Heart right ventricle (tissue), 16 donors: ENCODE measurements around the gene LHX6. TPM values are rescaled to one million over a fixed set of nuclear protein-coding genes. Genes with fewer than 3 reads are reported as not detected.

Experiments used
- ATAC-seq, 8 donors: fragments of 200-7000 bp; cut with Tn5 transposase; one replicate each; pipeline ENCODE4 v1.9.1; 2020; ENCODE audit warnings: mild to moderate bottlenecking in 8 of 8, moderate library complexity in 8 of 8, moderate number of reproducible peaks in 1 of 8
- DNase-seq, 2 donors: peaks; one replicate each; pipeline ENCODE4 v3.0.0-alpha.2; 2020
- H3K27ac ChIP-seq, 10 donors: fragments of 200-600 bp; sonication (generic) in 2 of 10; one replicate each; pipeline versions ENCODE4 v1.5.0 to v1.8.0; 2020 to 2022; ENCODE audit warnings: mild to moderate bottlenecking in 3 of 10
- H3K27me3 ChIP-seq, 7 donors: fragments of 200-600 bp; one replicate each; pipeline ENCODE4 v1.8.0; 2021 to 2022; ENCODE audit warnings: mild to moderate bottlenecking in 2 of 7
- H3K36me3 ChIP-seq, 9 donors: fragments of 200-600 bp; sonication (generic) in 1 of 9; one replicate each; pipeline versions ENCODE4 v1.5.0 to v1.8.0; 2020 to 2022; ENCODE audit warnings: mild to moderate bottlenecking in 2 of 9
- H3K4me1 ChIP-seq, 9 donors: fragments of 200-600 bp; sonication (generic) in 1 of 9; one replicate each; pipeline versions ENCODE4 v1.5.0 to v1.8.0; 2020 to 2022; ENCODE audit warnings: mild to moderate bottlenecking in 4 of 9
- H3K4me3 ChIP-seq, 10 donors: fragments of 200-600 bp; sonication (generic) in 2 of 10; one replicate each; pipeline versions ENCODE4 v1.5.0 to v1.8.0; 2020 to 2022; ENCODE audit warnings: mild to moderate bottlenecking in 7 of 10, moderate library complexity in 2 of 10
- H3K9me3 ChIP-seq, 11 donors: fragments of 200-600 bp in 10 of 11; sonication (generic) in 2 of 11; one replicate each; pipeline versions ENCODE4 v1.5.0 to v1.8.0; 2013 to 2022; ENCODE audit warnings: mild to moderate bottlenecking in 2 of 11, control low read depth in 1 of 11, moderate library complexity in 1 of 11
- CTCF ChIP-seq, 9 donors: fragments of 200-600 bp; sonication (generic) in 2 of 9; IDR thresholded peaks; one replicate each; pipeline versions ENCODE4 v1.5.0 to v1.8.0; 2021 to 2022; ENCODE audit warnings: antibody characterized with exemption in 9 of 9, mild to moderate bottlenecking in 5 of 9, moderate library complexity in 1 of 9
- WGBS, 2 donors: extraction: QIAGEN DNeasy Blood & Tissue Kit; methylation state at CpG; one replicate each; pipeline ENCODE4 v1.1.7; 2013; ENCODE audit warnings: inconsistent platforms in 1 of 2; 5-methylcytosine and 5-hydroxymethylcytosine counted together
- intact Hi-C, 10 donors: fragments of 100-400 bp; cut with DNase I; formaldehyde crosslinking; loops; one replicate each; pipeline versions ENCODE4 v1.11.1 to v1.14.2; 2022
- polyA plus RNA-seq, 2 donors: library from polyadenylated mRNA; stranded (reverse); fragments of 200-250 nt; gene quantifications; one replicate each; pipeline ENCODE4 v1.2.3, GENCODE V29; 2013
- total RNA-seq, 10 donors: library from RNA; stranded (reverse); fragmentation: NEBNext Ultra II Directional in 3 of 10; extraction: Animal tissue kit (Norgen Biotek cat#: 25700) in 3 of 10; gene quantifications; one replicate each; pipeline versions ENCODE4 v1.2.1 to v1.2.4, GENCODE V29; 2021 to 2023
- donor health status: Arrhythmogenic right ventricular cardiomyopathy.
- donor health status: ischemic (EF 13 %, LVEDD 7.1; RV severe dilation, severe dysfunction).
- donor health status: healthy with polysubstance abuse.
- donor health status: DM: no; HTN: yes; CAD: no.
- donor health status: DM: no; HTN: no; CAD: no.
- donor health status: ischemic (EF 25% LVEDD 6.9; RV normal size, moderate dysfunction).
- donor health status: ischemic (EF 25% LVEDD 5.7; RV mildly dilated, moderate dysfunction).
- donor health status: healthy.
- donor health status: DM: yes; HTN: yes; CAD: no.
- donor health status: Ischemic cardiomyopathy.
- donor health status: ischemic (EF 35%, LVEDD 5.7; RV mildly dilated, moderate dysfunction).
- donor health status: nonischemic (EF 11% LVEDD 7.7; RV severe dilation, severe dysfunction).
- donor health status: DM: yes; HTN: yes; CAD: no.
- donor health status: PGD.
- donor health status: ischemic (EF 29% LVEDD 5.4; RV normal size, mild dysfunction).
- donor health status: nonischemic (EF 23%, LVEDD 6.1; RV moderate dilation, normal function).

Gene LHX6
- total and polyA plus RNA-seq, 12 donors, result 1.9 to 9.4 (median 5.9) TPM

- DNase-seq, result no peak
- 70 to 76% methylated on average over 5 of the region's 5 CpGs for WGBS, 2 donors
- Histone ChIP-seq H3K4me3 (no peak overlapping the region), H3K27ac (no peak overlapping the region), H3K27me3 (no peaks in the 10 kb centered on the region), H3K36me3 (peaks cover 0 to 100% (median 50%) of the 10 kb centered on the region in 9 donors), H3K9me3 (no peaks in the 10 kb centered on the region), H3K4me1 (peaks cover 2 to 41% (median 17%) of the 10 kb centered on the region in 9 donors)
- no peak for TF ChIP-seq CTCF (IDR thresholded peaks at IDR 0.05)
- intact Hi-C loops, result no loop called here
- peak in 1 of 8 donors; percentile 20 for ATAC-seq
These were observed 19.7 kb upstream of the LHX6 start for GRCh38 chr9:122248448-122248865.

GRCh38 chr9:122246666-122247065 lies 17.9 kb upstream of the LHX6 start:
- no peaks in the 10 kb centered on the region for H3K9me3 ChIP-seq

GRCh38 chr9:122244349-122244748 lies 15.6 kb upstream of the LHX6 start:
- Histone ChIP-seq H3K4me1 (peaks cover 0 to 13% (median 0%) of the 10 kb centered on the region in 9 donors), H3K27ac (no peak overlapping the region), H3K27me3 (no peaks in the 10 kb centered on the region), H3K9me3 (no peaks in the 10 kb centered on the region), H3K36me3 (peaks cover 0 to 100% (median 72%) of the 10 kb centered on the region in 9 donors), H3K4me3 (no peak overlapping the region)
- intact Hi-C loops, result no loop called here
- DNase-seq (no peak), ATAC-seq (no peak)
- 93 to 95% methylated on average over 3 of the region's 3 CpGs for WGBS, 2 donors
- no peak for TF ChIP-seq CTCF (IDR thresholded peaks at IDR 0.05)

More at GRCh38 chr9:122246666-122247065, 17.9 kb upstream of the LHX6 start:
- intact Hi-C loops, result no loop called here
- 73 to 75% methylated on average over 3 of the region's 3 CpGs for WGBS, 2 donors
- H3K4me3 ChIP-seq, result no peak overlapping the region
- DNase-seq (no peak), ATAC-seq (no peak)
- H3K4me1 ChIP-seq, result peaks cover 0 to 25% (median 3%) of the 10 kb centered on the region in 9 donors
- no peak for TF ChIP-seq CTCF (IDR thresholded peaks at IDR 0.05)
- no peaks in the 10 kb centered on the region for H3K27me3 ChIP-seq
- no peak overlapping the region for H3K27ac ChIP-seq
- peaks cover 0 to 100% (median 66%) of the 10 kb centered on the region in 9 donors for H3K36me3 ChIP-seq

GRCh38 chr9:122239722-122240121 lies 11.0 kb upstream of the LHX6 start:
- DNase-seq, result peak; percentile 32 to 59
- 45 to 67% methylated on average over 5 of the region's 5 CpGs for WGBS, 2 donors
- intact Hi-C loops, result loop anchor here in 1 of 10 donors (10.0 kb wide), 1 partner anchor 105 kb away; no protein-coding TSS in a partner anchor

More at GRCh38 chr9:122239722-122240121, 11.0 kb upstream of the LHX6 start:
- ATAC-seq, result peak in 7 of 8 donors; percentile 74 to 97 (median 88)
- Histone ChIP-seq H3K9me3 (no peaks in the 10 kb centered on the region), H3K4me1 (peaks cover 0 to 10% (median 0%) of the 10 kb centered on the region in 9 donors), H3K27ac (no peak overlapping the region), H3K27me3 (no peaks in the 10 kb centered on the region), H3K4me3 (no peak overlapping the region), H3K36me3 (peaks cover 0 to 70% (median 51%) of the 10 kb centered on the region in 9 donors)
- TF ChIP-seq CTCF (IDR thresholded peaks at IDR 0.05), result no peak
